HG02798 (cell line): ENCODE results near the gene EVI5.
A peak's percentile ranks its signal among the peaks of the same experiment; 100 is the strongest.

Experiments used
- ATAC-seq: cut with Tn5 transposase; IDR thresholded peaks from one replicate; pipeline ENCODE4 v1.9.1; 2021; ENCODE audit warnings: mild to moderate bottlenecking; ENCODE audit not compliant: unreplicated experiment, poor library complexity

The EVI5 gene

GRCh38 chr1:92476071-92476631, 308.8 kb downstream of the EVI5 start:
- ATAC-seq, result peak; percentile 47

- no peak for ATAC-seq
Measured at GRCh38 chr1:92475029-92475428, 309.9 kb downstream of the EVI5 start.

- ATAC-seq, result peak; percentile 63
Measured at GRCh38 chr1:92473781-92474495, 311.0 kb downstream of the EVI5 start.

- ATAC-seq, result no peak
Measured at GRCh38 chr1:92470216-92470615, 314.7 kb downstream of the EVI5 start.

- no peak for ATAC-seq
Measured at GRCh38 chr1:92466683-92467352, 318.1 kb downstream of the EVI5 start.

GRCh38 chr1:92465256-92465647, 319.7 kb downstream of the EVI5 start:
- ATAC-seq, result no peak

GRCh38 chr1:92464588-92465255, 320.2 kb downstream of the EVI5 start:
- ATAC-seq, result no peak

- peak; percentile 73 for ATAC-seq
Measured at GRCh38 chr1:92461364-92462097, 323.4 kb downstream of the EVI5 start.

- ATAC-seq, result no peak
Measured at GRCh38 chr1:92459871-92460320, 325.0 kb downstream of the EVI5 start.
